Measurements from ENCODE around the gene MRPL55. TPM values are rescaled to one million over a fixed set of nuclear protein-coding genes. Genes with fewer than 3 reads are reported as not detected.

MRPL55 gene
- polyA plus RNA-seq, 3 donors: 99.8 to 277 (median 104) TPM

DNA sequence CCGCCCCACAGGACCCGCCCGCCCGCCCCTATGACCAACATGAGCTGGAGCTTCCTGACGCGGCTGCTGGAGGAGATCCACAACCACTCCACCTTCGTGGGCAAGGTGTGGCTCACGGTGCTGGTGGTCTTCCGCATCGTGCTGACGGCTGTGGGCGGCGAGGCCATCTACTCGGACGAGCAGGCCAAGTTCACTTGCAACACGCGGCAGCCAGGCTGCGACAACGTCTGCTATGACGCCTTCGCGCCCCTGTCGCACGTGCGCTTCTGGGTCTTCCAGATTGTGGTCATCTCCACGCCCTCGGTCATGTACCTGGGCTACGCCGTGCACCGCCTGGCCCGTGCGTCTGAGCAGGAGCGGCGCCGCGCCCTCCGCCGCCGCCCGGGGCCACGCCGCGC lies 48.6 kb upstream of the MRPL55 start:
- DNase-seq: no peak
- whole genome bisulfite sequencing (ENCODE audit: insufficient coverage): 81% methylated on average over 29 of the region's 43 CpGs
- Histone ChIP-seq H2AFZ (ENCODE audit: insufficient read depth, low read depth, low read length, poor library complexity, severe bottlenecking) (no peak overlapping the region), H3K79me2 (ENCODE audit: insufficient read depth, low read length) (no peaks in the 10 kb centered on the region), H3K4me3 (replicated peaks in 1 of 3; ENCODE audit: low read depth in 2 of 3, low read length in 3 of 3) (no peak overlapping the region), H3K4me1 (ENCODE audit: control insufficient read depth in 1 of 2, insufficient read depth in 2 of 2, low read length in 2 of 2) (peaks cover 5% of the 10 kb centered on the region in 2 donors), H3K9ac (ENCODE audit: insufficient read depth, low read length, poor library complexity, severe bottlenecking) (no peak overlapping the region), H3K27me3 (ENCODE audit: control insufficient read depth in 2 of 2, insufficient read depth in 2 of 2, low read length in 2 of 2) (peaks cover 0 to 9% of the 10 kb centered on the region in 2 donors), H3K27ac (ENCODE audit: low read depth in 1 of 2, low read length in 2 of 2) (no peak overlapping the region), H3K4me2 (replicated peaks; ENCODE audit: extremely low read depth, low read length, poor library complexity, severe bottlenecking) (no peak overlapping the region), H4K20me1 (ENCODE audit: insufficient read depth, low read length) (no peaks in the 10 kb centered on the region), H3K9me3 (replicated peaks in 1 of 2; ENCODE audit: control insufficient read depth in 1 of 2, insufficient read depth in 1 of 2, low read length in 2 of 2) (no peaks in the 10 kb centered on the region), H3K36me3 (replicated peaks in 1 of 2; ENCODE audit: control insufficient read depth in 1 of 2, insufficient read depth in 2 of 2, low read length in 2 of 2) (no peaks in the 10 kb centered on the region)
- H3K36me3 Mint-ChIP-seq: no peaks in the 10 kb centered on the region
- intact Hi-C loops (cut with micrococcal nuclease): no loop called here
- peaks cover 6% of the 10 kb centered on the region for H3K4me1 Mint-ChIP-seq
- peaks cover 1 to 24% (median 15%) of the 10 kb centered on the region in 3 donors for H3K27me3 Mint-ChIP-seq (ENCODE audit: low read depth in 3 of 3)
- H3K4me3 Mint-ChIP-seq: no peak overlapping the region
- no peak overlapping the region for H3K27ac Mint-ChIP-seq
- no peaks in the 10 kb centered on the region for H3K9me3 Mint-ChIP-seq
- TF ChIP-seq CTCF (IDR thresholded peaks at IDR 0.05): no peak

- Histone ChIP-seq H3K9ac (ENCODE audit: insufficient read depth, low read length, poor library complexity, severe bottlenecking) (no peak overlapping the region), H3K36me3 (replicated peaks in 1 of 2; ENCODE audit: control insufficient read depth in 1 of 2, insufficient read depth in 2 of 2, low read length in 2 of 2) (no peaks in the 10 kb centered on the region), H3K9me3 (replicated peaks in 1 of 2; ENCODE audit: control insufficient read depth in 1 of 2, insufficient read depth in 1 of 2, low read length in 2 of 2) (no peaks in the 10 kb centered on the region), H3K79me2 (ENCODE audit: insufficient read depth, low read length) (no peaks in the 10 kb centered on the region), H3K4me2 (replicated peaks; ENCODE audit: extremely low read depth, low read length, poor library complexity, severe bottlenecking) (no peak overlapping the region), H2AFZ (ENCODE audit: insufficient read depth, low read depth, low read length, poor library complexity, severe bottlenecking) (no peak overlapping the region), H3K4me3 (replicated peaks in 1 of 3; ENCODE audit: low read depth in 2 of 3, low read length in 3 of 3) (no peak overlapping the region), H3K27me3 (ENCODE audit: control insufficient read depth in 2 of 2, insufficient read depth in 2 of 2, low read length in 2 of 2) (peaks cover 0 to 4% of the 10 kb centered on the region in 2 donors), H3K4me1 (ENCODE audit: control insufficient read depth in 1 of 2, insufficient read depth in 2 of 2, low read length in 2 of 2) (no peaks in the 10 kb centered on the region), H4K20me1 (ENCODE audit: insufficient read depth, low read length) (no peaks in the 10 kb centered on the region), H3K27ac (ENCODE audit: low read depth in 1 of 2, low read length in 2 of 2) (no peak overlapping the region)
- H3K9me3 Mint-ChIP-seq: no peaks in the 10 kb centered on the region
- H3K27me3 Mint-ChIP-seq (ENCODE audit: low read depth in 3 of 3): peaks cover 1 to 18% (median 12%) of the 10 kb centered on the region in 3 donors
- no peaks in the 10 kb centered on the region for H3K36me3 Mint-ChIP-seq
- intact Hi-C loops (cut with micrococcal nuclease): no loop called here
- H3K4me1 Mint-ChIP-seq: peaks cover 4% of the 10 kb centered on the region
- TF ChIP-seq CTCF (IDR thresholded peaks at IDR 0.05): no peak
- peak overlapping the region in 1 of 2 donors; percentile 57 for H3K4me3 Mint-ChIP-seq
- no peak overlapping the region for H3K27ac Mint-ChIP-seq
- DNase-seq: no peak
- WGBS (ENCODE audit: insufficient coverage): 31% methylated on average over 19 of the region's 24 CpGs
These were observed 48.0 kb upstream of the MRPL55 start for GRCh38 chr1:228156941-228157728.

Measured in CD14-positive monocyte (primary cell).